ENCODE measurements around the gene P2RY13.

DNA sequence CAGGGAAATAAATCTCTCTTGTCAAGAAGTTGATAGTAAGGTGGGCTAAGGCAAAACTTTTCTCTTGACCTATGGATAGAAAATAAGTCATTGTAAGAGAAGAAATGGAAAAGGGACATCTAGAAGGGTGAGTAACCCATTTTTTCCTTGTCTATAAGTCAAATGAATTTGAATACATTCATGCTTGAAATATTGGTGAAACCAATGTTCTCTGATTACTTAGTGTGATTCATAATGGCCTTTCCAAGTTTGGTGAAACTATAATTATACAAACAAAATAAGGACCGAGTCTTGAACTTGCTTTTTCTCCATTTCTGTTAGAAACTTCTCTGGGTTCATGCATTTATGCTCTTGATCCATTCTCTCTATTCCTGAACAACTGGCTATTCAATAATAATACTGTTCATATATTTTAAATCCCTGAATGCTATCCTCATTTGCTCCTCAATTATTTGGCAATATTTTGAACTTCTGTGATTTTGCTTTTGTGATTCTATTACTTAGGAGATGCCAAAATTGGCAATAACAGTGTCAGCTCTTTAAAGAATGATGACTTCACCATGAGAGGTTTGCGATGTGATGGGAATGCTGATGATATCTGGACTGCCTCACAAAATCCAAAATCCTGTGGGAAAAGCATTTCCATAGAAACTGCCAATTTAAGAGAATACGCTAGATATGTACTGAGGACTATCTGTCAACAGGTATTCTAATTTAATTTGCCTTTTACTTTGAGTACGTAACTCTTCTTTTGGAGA, 42.9 kb upstream of the P2RY13 start:
- TF ChIP-seq CTCF (IDR thresholded peaks at IDR 0.05; ENCODE audit: low read depth, low read length): no peak
- TF ChIP-seq POLR2A (IDR thresholded peaks at IDR 0.05; ENCODE audit: extremely low read depth, insufficient read length): no peak
- TF ChIP-seq MYC (IDR thresholded peaks at IDR 0.05; ENCODE audit: low read depth, low read length): no peak
- no peak for TF ChIP-seq MAX (IDR thresholded peaks at IDR 0.05; ENCODE audit: low read depth, low read length)
